Retinal pigment epithelial cell (primary cell): ENCODE results near the gene RCVRN.
A peak's percentile ranks its signal among the peaks of the same experiment; 100 is the strongest.

Experiments
- DNase-seq: peaks from one replicate; pipeline ENCODE4 v3.0.0-alpha.2; 2010; ENCODE audit warnings: low read depth
- H3K4me3 ChIP-seq: 2 replicates; pipeline ENCODE4 v1.5.1; 2011; ENCODE audit warnings: mild to moderate bottlenecking, low read length, control low read depth, moderate library complexity
- TF ChIP-seq, protein P1 (sequence below): conservative IDR thresholded peaks from 2 replicates; pipeline ENCODE4 v1.5.1; 2011; ENCODE audit warnings: low read depth, low read length, control low read depth, inconsistent platforms

RCVRN gene

DNA sequence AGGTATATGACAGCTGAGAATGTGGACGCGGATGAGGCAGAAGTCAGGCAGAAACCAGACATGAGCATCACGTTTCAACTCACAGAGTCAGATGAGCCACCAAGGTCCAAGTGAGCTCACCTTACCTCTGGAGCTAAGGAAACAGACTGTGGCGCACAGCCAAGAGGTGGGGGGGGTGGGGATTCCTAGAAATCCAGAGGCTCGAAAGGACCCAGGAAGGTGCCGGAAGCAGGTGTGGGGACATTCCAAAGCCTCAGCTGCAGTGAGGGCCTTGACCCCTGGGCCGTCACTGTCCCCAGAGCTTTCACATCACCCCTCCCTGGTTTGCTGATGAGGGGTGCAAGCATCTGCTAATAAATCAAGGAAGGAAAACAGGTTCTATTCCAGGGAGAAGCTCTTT lies 29.3 kb upstream of the RCVRN start:
- TF ChIP-seq, protein P1, sequence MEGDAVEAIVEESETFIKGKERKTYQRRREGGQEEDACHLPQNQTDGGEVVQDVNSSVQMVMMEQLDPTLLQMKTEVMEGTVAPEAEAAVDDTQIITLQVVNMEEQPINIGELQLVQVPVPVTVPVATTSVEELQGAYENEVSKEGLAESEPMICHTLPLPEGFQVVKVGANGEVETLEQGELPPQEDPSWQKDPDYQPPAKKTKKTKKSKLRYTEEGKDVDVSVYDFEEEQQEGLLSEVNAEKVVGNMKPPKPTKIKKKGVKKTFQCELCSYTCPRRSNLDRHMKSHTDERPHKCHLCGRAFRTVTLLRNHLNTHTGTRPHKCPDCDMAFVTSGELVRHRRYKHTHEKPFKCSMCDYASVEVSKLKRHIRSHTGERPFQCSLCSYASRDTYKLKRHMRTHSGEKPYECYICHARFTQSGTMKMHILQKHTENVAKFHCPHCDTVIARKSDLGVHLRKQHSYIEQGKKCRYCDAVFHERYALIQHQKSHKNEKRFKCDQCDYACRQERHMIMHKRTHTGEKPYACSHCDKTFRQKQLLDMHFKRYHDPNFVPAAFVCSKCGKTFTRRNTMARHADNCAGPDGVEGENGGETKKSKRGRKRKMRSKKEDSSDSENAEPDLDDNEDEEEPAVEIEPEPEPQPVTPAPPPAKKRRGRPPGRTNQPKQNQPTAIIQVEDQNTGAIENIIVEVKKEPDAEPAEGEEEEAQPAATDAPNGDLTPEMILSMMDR, result no peak
- no peak overlapping the region for H3K4me3 ChIP-seq
- DNase-seq, result no peak

GRCh38 chr17:9932491-9932890 lies 27.4 kb upstream of the RCVRN start:
- H3K4me3 ChIP-seq, result no peak overlapping the region
- DNase-seq, result no peak
- TF ChIP-seq, protein P1, result no peak

DNA sequence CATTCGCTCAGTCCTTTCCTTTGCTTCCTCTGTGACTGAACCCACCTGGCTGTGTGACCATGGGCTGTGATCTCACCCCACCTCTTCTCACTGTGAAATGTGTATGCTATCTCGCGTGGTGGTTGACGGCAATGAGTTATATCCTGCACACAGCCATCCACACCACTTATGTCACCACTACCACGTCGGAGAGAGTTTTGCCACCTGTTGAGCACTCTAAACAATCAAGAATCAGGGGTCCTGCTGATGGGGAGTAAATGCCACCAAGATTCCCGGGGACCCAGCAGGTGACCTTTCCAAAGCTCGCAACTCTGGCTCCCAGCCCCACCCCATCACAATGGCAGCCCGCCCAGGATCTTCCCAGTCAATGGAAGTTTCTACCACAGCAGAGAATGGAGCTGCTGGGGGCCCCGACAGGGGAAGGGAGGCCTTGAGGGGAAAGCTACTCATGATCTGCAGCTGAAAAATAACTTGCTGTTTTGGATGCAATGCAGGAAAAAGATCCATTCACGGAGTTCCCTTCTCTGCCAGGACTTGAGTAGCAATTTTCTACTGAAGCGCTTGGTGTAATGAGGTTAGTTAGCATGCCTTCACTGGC lies 26.2 kb upstream of the RCVRN start:
- DNase-seq, result no peak
- no peak overlapping the region for H3K4me3 ChIP-seq
- TF ChIP-seq, protein P1, result no peak

DNA sequence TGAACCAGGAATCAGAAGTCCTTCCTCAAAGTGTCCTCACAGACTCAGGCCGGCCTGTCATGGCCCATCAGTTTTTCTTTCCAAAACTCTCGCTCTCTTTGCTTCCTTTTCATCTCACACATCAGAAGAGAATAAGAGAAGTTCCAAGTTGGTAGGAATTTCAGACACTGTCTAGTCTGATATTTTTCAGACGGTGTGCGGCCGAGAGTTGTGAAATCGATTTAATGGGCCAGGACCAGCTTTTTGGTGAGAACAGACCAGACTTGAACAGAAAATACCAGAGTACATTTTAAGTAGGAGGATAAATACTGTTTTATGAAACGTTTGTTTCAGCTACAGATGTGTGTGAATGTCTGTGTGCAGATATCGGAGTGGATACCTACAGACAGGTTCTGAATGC lies 24.8 kb upstream of the RCVRN start:
- no peak overlapping the region for H3K4me3 ChIP-seq
- TF ChIP-seq, protein P1, result no peak
- DNase-seq, result no peak

DNA sequence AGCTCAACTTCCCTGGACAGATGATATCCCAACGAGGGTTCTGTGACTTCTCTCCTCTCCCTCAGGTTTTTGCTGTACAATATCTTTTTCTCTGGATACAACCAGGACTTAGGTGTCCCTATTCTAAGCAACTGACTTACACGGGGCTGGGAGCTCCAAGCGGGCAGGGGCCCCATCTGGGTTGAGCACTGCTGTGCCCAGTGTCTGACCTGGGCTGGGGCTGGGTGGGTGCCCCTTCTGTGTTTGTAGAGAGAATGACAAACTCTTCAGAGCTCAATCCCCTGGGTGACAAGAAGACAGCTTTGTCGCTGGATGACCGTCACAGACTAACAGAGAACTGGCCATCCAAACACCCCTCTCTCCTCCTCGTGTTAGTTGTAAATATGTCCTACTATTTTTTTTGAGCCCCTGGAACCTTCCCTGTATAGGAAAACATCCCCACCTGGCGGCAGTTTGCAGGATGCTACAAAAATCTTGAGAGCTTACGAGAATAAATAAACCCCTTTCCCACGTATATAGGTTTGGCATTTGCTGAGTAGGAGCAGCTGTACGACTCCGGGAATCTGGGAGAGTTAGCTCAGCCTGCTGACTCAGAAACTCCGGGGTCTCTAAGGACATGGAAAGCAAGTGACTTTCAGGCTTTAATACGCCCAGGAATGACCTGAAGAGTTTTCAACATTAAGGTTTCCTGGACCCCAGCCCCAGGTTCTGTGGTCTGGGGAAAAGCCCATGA lies 23.7 kb upstream of the RCVRN start:
- TF ChIP-seq, protein P1, result peak; percentile 80
- peak; percentile 69 for DNase-seq
- H3K4me3 ChIP-seq, result no peak overlapping the region

DNA sequence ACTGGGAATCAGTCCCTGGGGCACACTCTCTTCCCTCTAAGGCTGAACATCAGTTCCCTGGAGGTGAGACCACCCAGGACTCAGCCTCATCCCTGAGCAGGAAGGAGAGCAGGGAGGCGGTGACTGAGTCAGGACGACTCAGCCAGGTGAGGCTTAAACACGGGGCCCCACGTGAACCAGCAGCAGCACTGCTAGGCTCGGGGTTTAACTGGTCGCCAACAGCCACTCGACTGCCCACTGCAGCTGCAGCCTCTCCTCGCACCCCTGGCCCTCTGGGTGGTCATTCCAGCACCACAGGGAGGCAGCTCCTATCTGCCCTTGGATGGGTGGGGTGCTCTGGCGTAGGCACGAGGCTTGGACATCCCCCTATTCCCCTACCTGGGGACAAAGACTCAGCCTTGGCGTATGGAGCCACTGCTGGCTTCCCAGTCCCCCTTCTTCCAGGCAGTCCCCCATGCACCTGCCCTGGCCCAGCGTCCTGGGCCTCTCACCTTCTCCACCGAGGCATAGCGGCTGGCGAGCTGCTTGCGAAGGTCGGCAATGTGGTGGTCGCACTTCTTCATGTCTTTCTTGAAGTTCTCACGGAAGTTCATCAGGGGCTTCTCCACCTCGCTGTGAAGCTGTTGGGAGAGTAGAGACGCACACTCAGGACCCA lies 21.2 kb upstream of the RCVRN start:
- H3K4me3 ChIP-seq, result no peak overlapping the region
- TF ChIP-seq, protein P1, result no peak
- DNase-seq, result no peak

DNA sequence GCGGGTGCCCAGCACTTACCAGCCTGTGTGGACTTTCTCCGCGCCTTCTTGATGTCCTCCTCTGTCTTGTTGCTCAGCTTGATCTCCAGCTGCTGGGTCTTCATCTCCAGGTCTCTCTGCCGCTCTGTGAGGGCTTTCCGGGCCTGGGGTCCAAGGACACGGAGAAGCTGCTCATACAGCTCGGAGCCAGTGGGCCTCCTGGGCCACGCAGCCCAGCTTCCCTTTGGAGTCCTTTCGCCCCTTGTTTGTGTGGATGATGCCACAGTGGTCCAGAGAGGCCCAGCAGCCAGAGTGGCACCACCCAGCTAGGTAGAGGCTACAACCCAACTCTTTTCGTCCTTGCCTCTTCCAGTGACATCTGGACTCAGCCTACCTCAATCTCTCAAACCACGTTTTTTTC lies 20.4 kb upstream of the RCVRN start:
- TF ChIP-seq, protein P1, result no peak
- H3K4me3 ChIP-seq, result no peak overlapping the region
- no peak for DNase-seq
